ENCODE measurements around the gene SLC43A3.

- TF ChIP-seq, protein P1, sequence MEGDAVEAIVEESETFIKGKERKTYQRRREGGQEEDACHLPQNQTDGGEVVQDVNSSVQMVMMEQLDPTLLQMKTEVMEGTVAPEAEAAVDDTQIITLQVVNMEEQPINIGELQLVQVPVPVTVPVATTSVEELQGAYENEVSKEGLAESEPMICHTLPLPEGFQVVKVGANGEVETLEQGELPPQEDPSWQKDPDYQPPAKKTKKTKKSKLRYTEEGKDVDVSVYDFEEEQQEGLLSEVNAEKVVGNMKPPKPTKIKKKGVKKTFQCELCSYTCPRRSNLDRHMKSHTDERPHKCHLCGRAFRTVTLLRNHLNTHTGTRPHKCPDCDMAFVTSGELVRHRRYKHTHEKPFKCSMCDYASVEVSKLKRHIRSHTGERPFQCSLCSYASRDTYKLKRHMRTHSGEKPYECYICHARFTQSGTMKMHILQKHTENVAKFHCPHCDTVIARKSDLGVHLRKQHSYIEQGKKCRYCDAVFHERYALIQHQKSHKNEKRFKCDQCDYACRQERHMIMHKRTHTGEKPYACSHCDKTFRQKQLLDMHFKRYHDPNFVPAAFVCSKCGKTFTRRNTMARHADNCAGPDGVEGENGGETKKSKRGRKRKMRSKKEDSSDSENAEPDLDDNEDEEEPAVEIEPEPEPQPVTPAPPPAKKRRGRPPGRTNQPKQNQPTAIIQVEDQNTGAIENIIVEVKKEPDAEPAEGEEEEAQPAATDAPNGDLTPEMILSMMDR (IDR thresholded peaks at IDR 0.05) = no peak
- TF ChIP-seq POLR2A (IDR thresholded peaks at IDR 0.05) = no peak
Observed at GRCh38 chr11:57414612-57415212, 12.2 kb downstream of the SLC43A3 start.

Data from testis (tissue), 2 donors.